Suprapubic skin (tissue), 4 donors: ENCODE data around the gene CDH10. TPM values are rescaled to one million over a fixed set of nuclear protein-coding genes. Genes with fewer than 3 reads are reported as not detected.

Experiments used
- DNase-seq, 2 donors: peaks; one replicate each; pipeline ENCODE4 v3.0.0-alpha.2; 2019; ENCODE audit warnings: low spot score in 2 of 2
- H3K27ac ChIP-seq: fragments of 200-600 bp; sonication (generic); one replicate; pipeline ENCODE4 v1.5.1; 2019
- H3K27me3 ChIP-seq: fragments of 200-600 bp; sonication (generic); one replicate; pipeline ENCODE4 v1.5.1; 2019
- H3K36me3 ChIP-seq: fragments of 200-600 bp; sonication (generic); one replicate; pipeline ENCODE4 v1.5.1; 2019
- H3K4me1 ChIP-seq: fragments of 200-600 bp; sonication (generic); one replicate; pipeline ENCODE4 v1.5.1; 2019
- H3K4me3 ChIP-seq: fragments of 200-600 bp; sonication (generic); one replicate; pipeline ENCODE4 v1.5.1; 2019; ENCODE audit warnings: mild to moderate bottlenecking
- H3K9me3 ChIP-seq: fragments of 200-600 bp; sonication (generic); one replicate; pipeline ENCODE4 v1.5.1; 2019
- EP300 ChIP-seq: sonication (generic); formaldehyde crosslinking; IDR thresholded peaks from one replicate; pipeline ENCODE4 v1.6.1; 2017; ENCODE audit warnings: antibody characterized with exemption
- POLR2A ChIP-seq, 2 donors: fragments of 450-650 bp; IDR thresholded peaks; one replicate each; pipeline ENCODE4 v1.6.1; 2017; ENCODE audit warnings: antibody characterized with exemption in 2 of 2, mild to moderate bottlenecking in 2 of 2, moderate library complexity in 2 of 2
- POLR2AphosphoS5 ChIP-seq, 3 donors: sonication (generic); formaldehyde crosslinking; IDR thresholded peaks; one replicate each; pipeline ENCODE4 v1.6.1; 2017; ENCODE audit warnings: antibody characterized with exemption in 3 of 3
- WGBS: methylation state at CpG from one replicate; pipeline ENCODE4 v1.1.5; 2018; 5-methylcytosine and 5-hydroxymethylcytosine counted together
- total RNA-seq, 4 donors: library from RNA; depleted of rRNA; stranded (reverse); fragments of >200 nt; gene quantifications; one replicate each; pipeline ENCODE4 v1.1.0, GENCODE V29; 2016
- TF ChIP-seq, protein P1 (sequence below), 2 donors: fragments of 200-600 bp in 1 of 2; fragments of 450-650 bp in 1 of 2; sonication (generic) in 1 of 2; IDR thresholded peaks; one replicate each; pipeline ENCODE4 v1.5.1; 2016 to 2019; ENCODE audit warnings: antibody characterized with exemption in 2 of 2, mild to moderate bottlenecking in 1 of 2, moderate library complexity in 1 of 2

CDH10 gene
- total RNA-seq, 4 donors from 2014 or later = not detected

DNA sequence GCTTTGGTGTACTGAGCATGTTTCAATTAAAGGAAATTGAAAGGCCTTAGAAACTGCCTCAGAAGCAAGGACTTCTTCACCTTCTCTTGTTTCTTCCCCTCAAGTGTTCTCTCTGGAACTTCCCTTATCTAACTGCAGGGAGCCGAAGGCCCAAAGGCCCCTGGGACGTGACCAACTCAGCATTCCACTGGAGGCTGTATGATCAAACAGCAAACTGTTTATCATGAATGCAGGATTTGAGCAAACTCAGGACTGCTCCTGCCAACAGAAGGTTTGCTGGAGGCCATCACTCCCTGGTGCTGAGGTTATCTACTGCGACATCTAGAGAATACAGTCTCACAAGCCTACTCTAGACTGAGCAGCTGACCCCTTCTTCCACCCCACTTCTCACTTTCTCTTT, 4.8 kb upstream of the CDH10 start:
- DNase-seq = no peak
- Histone ChIP-seq H3K27ac (no peak overlapping the region), H3K27me3 (peaks cover 6% of the 10 kb centered on the region), H3K36me3 (no peaks in the 10 kb centered on the region), H3K4me3 (no peak overlapping the region), H3K9me3 (no peaks in the 10 kb centered on the region), H3K4me1 (peaks cover 8% of the 10 kb centered on the region)
- 73% methylated on average over 3 of the region's 3 CpGs for WGBS
- TF ChIP-seq EP300 (no peak), POLR2A (IDR thresholded peaks at IDR 0.05) (no peak), POLR2AphosphoS5 (IDR thresholded peaks at IDR 0.05) (no peak)
- TF ChIP-seq, protein P1, sequence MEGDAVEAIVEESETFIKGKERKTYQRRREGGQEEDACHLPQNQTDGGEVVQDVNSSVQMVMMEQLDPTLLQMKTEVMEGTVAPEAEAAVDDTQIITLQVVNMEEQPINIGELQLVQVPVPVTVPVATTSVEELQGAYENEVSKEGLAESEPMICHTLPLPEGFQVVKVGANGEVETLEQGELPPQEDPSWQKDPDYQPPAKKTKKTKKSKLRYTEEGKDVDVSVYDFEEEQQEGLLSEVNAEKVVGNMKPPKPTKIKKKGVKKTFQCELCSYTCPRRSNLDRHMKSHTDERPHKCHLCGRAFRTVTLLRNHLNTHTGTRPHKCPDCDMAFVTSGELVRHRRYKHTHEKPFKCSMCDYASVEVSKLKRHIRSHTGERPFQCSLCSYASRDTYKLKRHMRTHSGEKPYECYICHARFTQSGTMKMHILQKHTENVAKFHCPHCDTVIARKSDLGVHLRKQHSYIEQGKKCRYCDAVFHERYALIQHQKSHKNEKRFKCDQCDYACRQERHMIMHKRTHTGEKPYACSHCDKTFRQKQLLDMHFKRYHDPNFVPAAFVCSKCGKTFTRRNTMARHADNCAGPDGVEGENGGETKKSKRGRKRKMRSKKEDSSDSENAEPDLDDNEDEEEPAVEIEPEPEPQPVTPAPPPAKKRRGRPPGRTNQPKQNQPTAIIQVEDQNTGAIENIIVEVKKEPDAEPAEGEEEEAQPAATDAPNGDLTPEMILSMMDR (IDR thresholded peaks at IDR 0.05) = no peak

DNA sequence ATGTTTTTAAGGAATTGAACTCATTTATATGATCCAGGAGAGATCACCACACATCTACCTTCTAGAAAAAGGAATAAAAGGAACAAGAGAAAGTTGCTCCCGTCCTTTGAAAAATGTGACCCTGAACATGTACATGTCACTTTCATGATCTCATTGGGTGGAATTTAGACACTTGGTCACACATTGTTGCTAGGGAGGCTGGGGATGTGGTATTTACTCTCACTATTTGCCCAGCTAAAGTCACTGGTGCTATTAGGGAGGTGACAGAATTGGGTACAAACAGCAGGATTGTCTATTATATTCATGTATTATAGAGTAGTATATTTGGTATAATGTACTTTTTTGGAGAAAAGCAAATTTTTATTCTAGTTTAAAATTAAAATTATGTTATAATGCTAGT, 2.1 kb upstream of the CDH10 start:
- Histone ChIP-seq H3K4me1 (peaks cover 9% of the 10 kb centered on the region), H3K27me3 (peaks cover 8% of the 10 kb centered on the region), H3K9me3 (no peaks in the 10 kb centered on the region), H3K36me3 (no peaks in the 10 kb centered on the region), H3K27ac (no peak overlapping the region), H3K4me3 (no peak overlapping the region)
- TF ChIP-seq EP300 = no peak
- TF ChIP-seq, protein P1 (IDR thresholded peaks at IDR 0.05) = no peak
- TF ChIP-seq POLR2AphosphoS5 (IDR thresholded peaks at IDR 0.05) = no peak
- no peak for TF ChIP-seq POLR2A (IDR thresholded peaks at IDR 0.05)
- 96% methylated on average over 1 of the region's 1 CpG for WGBS
- DNase-seq = no peak

DNA sequence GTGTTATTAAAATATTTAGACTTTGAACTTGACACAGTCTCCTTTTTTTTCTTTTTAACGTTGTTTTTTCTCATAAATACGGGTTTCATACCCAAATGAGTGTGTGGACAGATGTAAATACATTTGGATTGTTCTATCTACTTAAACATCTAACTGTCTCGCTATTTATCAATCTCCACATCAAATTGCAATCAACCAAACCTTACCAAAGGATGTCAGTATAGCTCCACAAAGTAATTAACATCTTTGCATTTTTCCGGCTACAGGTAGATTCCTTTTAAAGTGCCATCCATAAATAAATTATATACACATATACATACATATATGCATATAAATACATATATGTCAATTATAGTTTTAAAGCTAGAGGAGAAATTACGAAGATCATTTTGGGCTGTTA, 705 bp upstream of the CDH10 start:
- H3K4me3 ChIP-seq = no peak overlapping the region
- TF ChIP-seq POLR2AphosphoS5 (IDR thresholded peaks at IDR 0.05) (no peak), EP300 (no peak), POLR2A (IDR thresholded peaks at IDR 0.05) (no peak)
- TF ChIP-seq, protein P1 (IDR thresholded peaks at IDR 0.05) = no peak
- H3K4me1 ChIP-seq = peaks cover 9% of the 10 kb centered on the region
- no peak for DNase-seq
- WGBS = 46% methylated on average over 5 of the region's 5 CpGs
- H3K27ac ChIP-seq = no peak overlapping the region
- peaks cover 8% of the 10 kb centered on the region for H3K27me3 ChIP-seq
- H3K36me3 ChIP-seq = no peaks in the 10 kb centered on the region
- H3K9me3 ChIP-seq = no peaks in the 10 kb centered on the region

DNA sequence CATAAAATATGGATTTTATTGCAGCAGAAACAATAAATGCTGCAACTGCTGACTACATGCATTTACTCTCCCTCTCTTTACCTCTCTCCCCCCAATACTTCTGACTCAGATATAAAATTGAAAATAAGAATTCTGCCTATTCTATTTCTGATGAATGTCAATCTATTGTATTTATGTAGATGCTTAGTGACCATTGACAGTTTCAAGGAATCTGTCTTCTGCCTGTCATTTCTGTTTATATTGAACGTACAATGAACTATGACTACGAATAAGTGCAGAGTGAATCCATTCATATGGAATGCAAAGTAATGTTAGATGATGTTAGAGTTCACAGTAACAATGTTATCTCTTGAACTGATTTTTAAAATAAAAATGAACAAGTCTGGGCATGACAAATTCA, 898 bp downstream of the CDH10 start:
- WGBS = 38% methylated on average over 2 of the region's 2 CpGs
- H3K9me3 ChIP-seq = no peaks in the 10 kb centered on the region
- no peak overlapping the region for H3K4me3 ChIP-seq
- TF ChIP-seq EP300 (no peak), POLR2A (IDR thresholded peaks at IDR 0.05) (no peak)
- TF ChIP-seq, protein P1 (IDR thresholded peaks at IDR 0.05) = no peak
- H3K36me3 ChIP-seq = no peaks in the 10 kb centered on the region
- no peak overlapping the region for H3K27ac ChIP-seq
- H3K27me3 ChIP-seq = peaks cover 8% of the 10 kb centered on the region
- no peak for DNase-seq
- peaks cover 9% of the 10 kb centered on the region for H3K4me1 ChIP-seq

DNA sequence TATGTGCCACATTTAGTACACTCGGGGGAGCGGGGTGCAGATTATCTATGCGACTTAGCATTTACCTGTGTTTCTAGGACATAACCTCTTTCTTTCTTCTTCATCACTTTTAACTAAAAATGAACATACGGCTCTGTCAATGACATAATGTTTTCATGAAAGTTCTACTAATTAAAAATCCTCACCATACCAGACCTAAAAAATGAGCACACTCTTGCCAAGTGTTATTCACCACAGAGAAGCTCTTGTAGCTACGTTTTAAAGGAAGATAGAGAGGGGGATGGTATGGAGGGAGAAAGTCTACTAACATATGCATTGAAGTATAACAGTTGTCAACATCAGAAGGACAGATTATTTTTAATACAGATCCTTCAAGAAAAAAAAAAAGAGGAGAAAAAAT, 1.6 kb downstream of the CDH10 start:
- Histone ChIP-seq H3K36me3 (no peaks in the 10 kb centered on the region), H3K27ac (no peak overlapping the region), H3K4me1 (peaks cover 9% of the 10 kb centered on the region), H3K27me3 (peaks cover 8% of the 10 kb centered on the region), H3K4me3 (no peak overlapping the region), H3K9me3 (no peaks in the 10 kb centered on the region)
- no peak for DNase-seq
- no peak for TF ChIP-seq POLR2AphosphoS5 (IDR thresholded peaks at IDR 0.05)
- TF ChIP-seq, protein P1 (IDR thresholded peaks at IDR 0.05) = no peak
- no peak for TF ChIP-seq POLR2A (IDR thresholded peaks at IDR 0.05)
- TF ChIP-seq EP300 = no peak
- WGBS = 38% methylated on average over 5 of the region's 5 CpGs
